Stimulated activated memory B cell treated with anti-CD40 and anti-IgM and Interleukin-4, amounts not matched to agents 10 μg/mL and 1 μg/mL and 100 μg/mL, for 72 hours (primary cell): ENCODE results near the gene NCBP3.
A peak's percentile ranks its signal among the peaks of the same experiment; 100 is the strongest.
"Not testable (repeated sequence)": the region's sequence is repeated elsewhere in the genome, so short reads cannot be mapped to it uniquely, and the experiment has no call there.

Experiments used
- ATAC-seq: fragments of 150-1000 bp; cut with Tn5 transposase; 2 replicates; pipeline ENCODE4 v1.10.0; 2021
- H3K27ac Mint-ChIP-seq: one replicate; pipeline ENCODE4 v1.8.0; 2022; ENCODE audit warnings: mild to moderate bottlenecking, mixed read lengths
- H3K27me3 Mint-ChIP-seq: one replicate; pipeline ENCODE4 v1.8.0; 2022; ENCODE audit warnings: mixed read lengths
- H3K36me3 Mint-ChIP-seq: one replicate; pipeline ENCODE4 v1.8.0; 2022; ENCODE audit warnings: mixed read lengths
- H3K4me1 Mint-ChIP-seq: one replicate; pipeline ENCODE4 v1.8.0; 2022; ENCODE audit warnings: mixed read lengths
- H3K4me3 Mint-ChIP-seq: one replicate; pipeline ENCODE4 v1.8.0; 2022; ENCODE audit warnings: mild to moderate bottlenecking, moderate library complexity, mixed read lengths
- H3K9me3 Mint-ChIP-seq: one replicate; pipeline ENCODE4 v1.8.0; 2022; ENCODE audit warnings: mixed read lengths

NCBP3 gene

GRCh38 chr17:3844556-3844955, 1.5 kb downstream of the NCBP3 start:
- Mint-ChIP-seq H3K4me1 (peaks cover 32% of the 10 kb centered on the region), H3K4me3 (peak overlapping the region; percentile 86), H3K36me3 (peaks cover 18% of the 10 kb centered on the region)
- not testable (repeated sequence) for ATAC-seq, H3K27ac Mint-ChIP-seq, H3K9me3 Mint-ChIP-seq, H3K27me3 Mint-ChIP-seq

- H3K27me3 Mint-ChIP-seq = no peaks in the 10 kb centered on the region
- H3K4me1 Mint-ChIP-seq = peaks cover 32% of the 10 kb centered on the region
- peak overlapping the region; percentile 86 for H3K4me3 Mint-ChIP-seq
- no peak overlapping the region for H3K27ac Mint-ChIP-seq
- no peak for ATAC-seq
- H3K36me3 Mint-ChIP-seq = peaks cover 18% of the 10 kb centered on the region
- no peaks in the 10 kb centered on the region for H3K9me3 Mint-ChIP-seq
Observed at GRCh38 chr17:3843935-3844516, 2.0 kb downstream of the NCBP3 start.

- Mint-ChIP-seq H3K4me3 (no peak overlapping the region), H3K27ac (no peak overlapping the region), H3K27me3 (no peaks in the 10 kb centered on the region), H3K9me3 (no peaks in the 10 kb centered on the region), H3K4me1 (peaks cover 19% of the 10 kb centered on the region), H3K36me3 (peaks cover 47% of the 10 kb centered on the region)
- no peak for ATAC-seq
Observed at GRCh38 chr17:3838206-3838605, 7.8 kb downstream of the NCBP3 start.

- peaks cover 48% of the 10 kb centered on the region for H3K36me3 Mint-ChIP-seq
- ATAC-seq = no peak
- no peak overlapping the region for H3K27ac Mint-ChIP-seq
- peaks cover 19% of the 10 kb centered on the region for H3K4me1 Mint-ChIP-seq
- no peaks in the 10 kb centered on the region for H3K9me3 Mint-ChIP-seq
- no peak overlapping the region for H3K4me3 Mint-ChIP-seq
- no peaks in the 10 kb centered on the region for H3K27me3 Mint-ChIP-seq
Observed at GRCh38 chr17:3836551-3836950, 9.5 kb downstream of the NCBP3 start.

- H3K27ac Mint-ChIP-seq = no peak overlapping the region
- H3K27me3 Mint-ChIP-seq = no peaks in the 10 kb centered on the region
- peaks cover 39% of the 10 kb centered on the region for H3K36me3 Mint-ChIP-seq
- no peaks in the 10 kb centered on the region for H3K9me3 Mint-ChIP-seq
- no peak for ATAC-seq
- no peak overlapping the region for H3K4me3 Mint-ChIP-seq
- H3K4me1 Mint-ChIP-seq = peaks cover 15% of the 10 kb centered on the region
Observed at GRCh38 chr17:3835410-3836229, 10.4 kb downstream of the NCBP3 start.

- peaks cover 12% of the 10 kb centered on the region for H3K4me1 Mint-ChIP-seq
- peaks cover 38% of the 10 kb centered on the region for H3K36me3 Mint-ChIP-seq
- ATAC-seq = no peak
- H3K4me3 Mint-ChIP-seq = no peak overlapping the region
- no peaks in the 10 kb centered on the region for H3K27me3 Mint-ChIP-seq
- H3K9me3 Mint-ChIP-seq = no peaks in the 10 kb centered on the region
- no peak overlapping the region for H3K27ac Mint-ChIP-seq
Observed at GRCh38 chr17:3834811-3835210, 11.2 kb downstream of the NCBP3 start.

GRCh38 chr17:3828852-3829232, 17.2 kb downstream of the NCBP3 start:
- no peak overlapping the region for H3K4me3 Mint-ChIP-seq
- no peaks in the 10 kb centered on the region for H3K9me3 Mint-ChIP-seq
- peaks cover 58% of the 10 kb centered on the region for H3K36me3 Mint-ChIP-seq
- no peaks in the 10 kb centered on the region for H3K27me3 Mint-ChIP-seq
- H3K27ac Mint-ChIP-seq = no peak overlapping the region
- H3K4me1 Mint-ChIP-seq = peaks cover 3% of the 10 kb centered on the region
- ATAC-seq = no peak

- no peak for ATAC-seq
- Mint-ChIP-seq H3K4me1 (no peaks in the 10 kb centered on the region), H3K9me3 (no peaks in the 10 kb centered on the region), H3K4me3 (no peak overlapping the region), H3K36me3 (peaks cover 56% of the 10 kb centered on the region), H3K27me3 (no peaks in the 10 kb centered on the region), H3K27ac (peak overlapping the region; percentile 50)
Observed at GRCh38 chr17:3828151-3828851, 17.7 kb downstream of the NCBP3 start.

- peak overlapping the region; percentile 50 for H3K27ac Mint-ChIP-seq
- no peak overlapping the region for H3K4me3 Mint-ChIP-seq
- no peaks in the 10 kb centered on the region for H3K4me1 Mint-ChIP-seq
- ATAC-seq = no peak
- no peaks in the 10 kb centered on the region for H3K27me3 Mint-ChIP-seq
- H3K36me3 Mint-ChIP-seq = peaks cover 62% of the 10 kb centered on the region
- H3K9me3 Mint-ChIP-seq = no peaks in the 10 kb centered on the region
Observed at GRCh38 chr17:3827124-3827773, 18.8 kb downstream of the NCBP3 start.

GRCh38 chr17:3826191-3826590, 19.9 kb downstream of the NCBP3 start:
- no peak overlapping the region for H3K4me3 Mint-ChIP-seq
- no peaks in the 10 kb centered on the region for H3K4me1 Mint-ChIP-seq
- no peaks in the 10 kb centered on the region for H3K27me3 Mint-ChIP-seq
- no peaks in the 10 kb centered on the region for H3K9me3 Mint-ChIP-seq
- peaks cover 73% of the 10 kb centered on the region for H3K36me3 Mint-ChIP-seq
- ATAC-seq = no peak
- H3K27ac Mint-ChIP-seq = peak overlapping the region; percentile 50

GRCh38 chr17:3821101-3821500, 24.9 kb downstream of the NCBP3 start:
- Mint-ChIP-seq H3K9me3 (no peaks in the 10 kb centered on the region), H3K4me1 (peaks cover 20% of the 10 kb centered on the region), H3K27ac (no peak overlapping the region), H3K4me3 (no peak overlapping the region), H3K27me3 (no peaks in the 10 kb centered on the region), H3K36me3 (peaks cover 64% of the 10 kb centered on the region)
- no peak for ATAC-seq

- ATAC-seq = peak; percentile 86
- H3K27me3 Mint-ChIP-seq = no peaks in the 10 kb centered on the region
- H3K4me1 Mint-ChIP-seq = peaks cover 20% of the 10 kb centered on the region
- H3K9me3 Mint-ChIP-seq = no peaks in the 10 kb centered on the region
- H3K4me3 Mint-ChIP-seq = peak overlapping the region; percentile 63
- H3K27ac Mint-ChIP-seq = peak overlapping the region; percentile 86
- peaks cover 64% of the 10 kb centered on the region for H3K36me3 Mint-ChIP-seq
Observed at GRCh38 chr17:3818786-3819185, 27.3 kb downstream of the NCBP3 start.

- no peaks in the 10 kb centered on the region for H3K9me3 Mint-ChIP-seq
- peak overlapping the region; percentile 86 for H3K27ac Mint-ChIP-seq
- H3K4me1 Mint-ChIP-seq = peaks cover 20% of the 10 kb centered on the region
- no peaks in the 10 kb centered on the region for H3K27me3 Mint-ChIP-seq
- no peak for ATAC-seq
- peaks cover 63% of the 10 kb centered on the region for H3K36me3 Mint-ChIP-seq
- H3K4me3 Mint-ChIP-seq = peak overlapping the region; percentile 63
Observed at GRCh38 chr17:3817851-3818605, 28.0 kb downstream of the NCBP3 start.

- Mint-ChIP-seq H3K36me3 (peaks cover 63% of the 10 kb centered on the region), H3K4me3 (no peak overlapping the region), H3K4me1 (peaks cover 29% of the 10 kb centered on the region), H3K27ac (peak overlapping the region; percentile 72), H3K27me3 (no peaks in the 10 kb centered on the region), H3K9me3 (no peaks in the 10 kb centered on the region)
- no peak for ATAC-seq
Observed at GRCh38 chr17:3815925-3816324, 30.1 kb downstream of the NCBP3 start.

- Mint-ChIP-seq H3K27me3 (no peaks in the 10 kb centered on the region), H3K27ac (peak overlapping the region; percentile 72), H3K4me1 (peaks cover 37% of the 10 kb centered on the region), H3K36me3 (peaks cover 58% of the 10 kb centered on the region), H3K4me3 (no peak overlapping the region), H3K9me3 (no peaks in the 10 kb centered on the region)
- ATAC-seq = no peak
Observed at GRCh38 chr17:3815122-3815521, 30.9 kb downstream of the NCBP3 start.
